Lung (tissue), 12 donors: ENCODE measurements around the gene SOAT1. TPM values are rescaled to one million over a fixed set of nuclear protein-coding genes. Genes with fewer than 3 reads are reported as not detected.
A peak's percentile ranks its signal among the peaks of the same experiment; 100 is the strongest.

Source experiments
- ATAC-seq: fragments of 200-7000 bp; cut with Tn5 transposase; one replicate; pipeline ENCODE4 v1.9.1; 2020; ENCODE audit warnings: moderate number of reproducible peaks; ENCODE audit not compliant: insufficient read depth, low FRiP score
- DNase-seq, 3 donors: peaks; one replicate each; pipeline ENCODE4 v3.0.0-alpha.2; 2013 to 2017
- H3K27ac ChIP-seq, 2 donors: one replicate each; pipeline ENCODE4 v1.5.1; 2013; ENCODE audit warnings: mild to moderate bottlenecking in 2 of 2, moderate library complexity in 2 of 2, control low read depth in 1 of 2, inconsistent platforms in 1 of 2, low read depth in 1 of 2, low read length in 1 of 2
- H3K27me3 ChIP-seq, 3 donors: one replicate each; pipeline ENCODE4 v1.5.1; 2013; ENCODE audit warnings: low read length in 2 of 3; ENCODE audit not compliant: control insufficient read depth in 3 of 3, insufficient read depth in 3 of 3
- H3K36me3 ChIP-seq, 4 donors: one replicate each; pipeline ENCODE4 v1.5.1; 2013; ENCODE audit warnings: low read length in 4 of 4, mild to moderate bottlenecking in 1 of 4, moderate library complexity in 1 of 4; ENCODE audit not compliant: control insufficient read depth in 4 of 4, insufficient read depth in 4 of 4
- H3K4me1 ChIP-seq, 5 donors: one replicate each; pipeline ENCODE4 v1.5.1; 2013; ENCODE audit warnings: low read length in 5 of 5, mild to moderate bottlenecking in 2 of 5, moderate library complexity in 1 of 5; ENCODE audit not compliant: control insufficient read depth in 5 of 5, insufficient read depth in 5 of 5
- H3K4me3 ChIP-seq: one replicate; pipeline ENCODE4 v1.5.1; 2013; ENCODE audit warnings: mild to moderate bottlenecking, control low read depth, moderate library complexity
- H3K9ac ChIP-seq, 2 donors: one replicate each; pipeline ENCODE4 v1.5.1; 2013; ENCODE audit warnings: low read length in 2 of 2, control low read depth in 1 of 2; ENCODE audit not compliant: insufficient read depth in 1 of 2
- H3K9me3 ChIP-seq, 4 donors: one replicate each; pipeline ENCODE4 v1.5.1; 2013; ENCODE audit warnings: low read length in 3 of 4, mild to moderate bottlenecking in 1 of 4, moderate library complexity in 1 of 4; ENCODE audit not compliant: control insufficient read depth in 4 of 4, insufficient read depth in 3 of 4
- WGBS, 2 donors: extraction: QIAGEN DNeasy Blood & Tissue Kit; methylation state at CpG; one replicate each; pipeline ENCODE4 v1.1.7; 2013; 5-methylcytosine and 5-hydroxymethylcytosine counted together
- polyA plus RNA-seq, 2 donors: library from polyadenylated mRNA; stranded (reverse); fragments of 200-250 nt; gene quantifications; one replicate each; pipeline ENCODE4 v1.2.1, GENCODE V29; 2013
- total RNA-seq, 2 donors: library from RNA; depleted of rRNA in 1 of 2; stranded (reverse); fragments of >200 nt in 1 of 2; gene quantifications; one replicate each; pipeline ENCODE4 v1.2.1, GENCODE V29; 2014 to 2021
- TF ChIP-seq, protein P1 (sequence below): IDR thresholded peaks from 2 replicates; pipeline ENCODE4 v1.5.1; 2012; ENCODE audit warnings: mild to moderate bottlenecking; ENCODE audit errors: control extremely low read depth, extremely low read depth
- donor health status: control.
- donor health status: control.
- donor health status: Bipolar disorder and iron deficiency.
- donor health status: healthy.
- donor health status: DM: yes; HTN: yes; CAD: no.

SOAT1 gene
- total and polyA plus RNA-seq, 4 donors: 10.5 to 76.0 (median 33.8) TPM

- no peak for ATAC-seq
- peak in 2 of 3 donors; percentile 46 to 57 for DNase-seq
- TF ChIP-seq, protein P1, sequence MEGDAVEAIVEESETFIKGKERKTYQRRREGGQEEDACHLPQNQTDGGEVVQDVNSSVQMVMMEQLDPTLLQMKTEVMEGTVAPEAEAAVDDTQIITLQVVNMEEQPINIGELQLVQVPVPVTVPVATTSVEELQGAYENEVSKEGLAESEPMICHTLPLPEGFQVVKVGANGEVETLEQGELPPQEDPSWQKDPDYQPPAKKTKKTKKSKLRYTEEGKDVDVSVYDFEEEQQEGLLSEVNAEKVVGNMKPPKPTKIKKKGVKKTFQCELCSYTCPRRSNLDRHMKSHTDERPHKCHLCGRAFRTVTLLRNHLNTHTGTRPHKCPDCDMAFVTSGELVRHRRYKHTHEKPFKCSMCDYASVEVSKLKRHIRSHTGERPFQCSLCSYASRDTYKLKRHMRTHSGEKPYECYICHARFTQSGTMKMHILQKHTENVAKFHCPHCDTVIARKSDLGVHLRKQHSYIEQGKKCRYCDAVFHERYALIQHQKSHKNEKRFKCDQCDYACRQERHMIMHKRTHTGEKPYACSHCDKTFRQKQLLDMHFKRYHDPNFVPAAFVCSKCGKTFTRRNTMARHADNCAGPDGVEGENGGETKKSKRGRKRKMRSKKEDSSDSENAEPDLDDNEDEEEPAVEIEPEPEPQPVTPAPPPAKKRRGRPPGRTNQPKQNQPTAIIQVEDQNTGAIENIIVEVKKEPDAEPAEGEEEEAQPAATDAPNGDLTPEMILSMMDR: peak; percentile 28
- Histone ChIP-seq H3K36me3 (no peaks in the 10 kb centered on the region), H3K27me3 (no peaks in the 10 kb centered on the region), H3K27ac (no peak overlapping the region), H3K9ac (no peak overlapping the region), H3K9me3 (no peaks in the 10 kb centered on the region), H3K4me3 (no peak overlapping the region), H3K4me1 (no peaks in the 10 kb centered on the region)
- WGBS, 2 donors: 0 to 78% methylated on average over 1 of the region's 1 CpG
Measured at GRCh38 chr1:179251675-179252074, 41.9 kb upstream of the SOAT1 start.

- Histone ChIP-seq H3K4me3 (no peak overlapping the region), H3K36me3 (no peaks in the 10 kb centered on the region), H3K4me1 (no peaks in the 10 kb centered on the region), H3K9me3 (no peaks in the 10 kb centered on the region), H3K9ac (no peak overlapping the region), H3K27ac (no peak overlapping the region), H3K27me3 (no peaks in the 10 kb centered on the region)
- TF ChIP-seq, protein P1: no peak
- no peak for DNase-seq
- no peak for ATAC-seq
- WGBS, 2 donors: 70 to 93% methylated on average over 3 to 4 of the region's 4 CpGs
Measured at GRCh38 chr1:179252606-179253005, 41.0 kb upstream of the SOAT1 start.

DNA sequence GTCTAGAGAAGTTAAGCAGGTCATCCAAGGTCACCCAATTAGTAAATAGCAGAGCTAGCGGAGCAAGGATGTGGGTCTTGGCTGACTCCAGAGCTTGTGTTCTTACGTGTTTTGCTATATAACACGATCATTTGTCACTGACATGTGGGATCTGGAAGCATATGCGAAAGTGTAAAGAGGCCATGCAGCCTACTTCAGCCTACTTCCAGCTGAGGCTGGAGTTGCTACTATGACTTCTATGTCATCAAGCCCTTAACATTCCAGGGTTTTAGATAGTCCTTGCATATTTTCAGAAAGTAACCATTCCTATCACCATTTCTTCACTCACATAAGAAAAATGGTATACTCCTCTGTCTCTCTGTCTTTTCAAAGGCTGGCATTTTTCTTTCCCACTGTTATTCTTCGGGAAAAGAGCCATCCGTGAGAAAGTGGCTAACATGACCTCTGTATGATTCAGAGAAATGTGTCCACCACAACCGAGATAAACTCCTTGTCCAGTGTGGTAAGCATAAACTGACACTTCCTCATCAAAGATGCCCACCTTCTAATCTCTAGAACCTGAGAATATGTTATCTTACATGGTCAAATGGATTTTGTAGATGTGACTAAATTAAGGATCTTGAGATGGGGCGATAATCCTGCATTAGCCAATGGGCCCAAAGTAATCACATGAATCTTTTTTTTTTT, 40.2 kb upstream of the SOAT1 start:
- H3K9me3 ChIP-seq: no peaks in the 10 kb centered on the region

More for the DNA sequence above, 40.2 kb upstream of the SOAT1 start:
- H3K4me1 ChIP-seq: no peaks in the 10 kb centered on the region
- H3K27ac ChIP-seq: no peak overlapping the region
- no peak overlapping the region for H3K4me3 ChIP-seq
- TF ChIP-seq, protein P1: no peak
- no peaks in the 10 kb centered on the region for H3K27me3 ChIP-seq
- no peaks in the 10 kb centered on the region for H3K36me3 ChIP-seq
- peak in 1 of 3 donors; percentile 9 for DNase-seq
- H3K9ac ChIP-seq: peak overlapping the region in 1 of 2 donors; percentile 0
- WGBS, 2 donors: 67 to 83% methylated on average over 8 of the region's 8 CpGs
- ATAC-seq: no peak
